ENCODE results near the gene RABL6.
"Not testable (repeated sequence)": the region's sequence is repeated elsewhere in the genome, so short reads cannot be mapped to it uniquely, and the experiment has no call there.

The RABL6 gene

GRCh38 chr9:136793086-136793946 is 14.4 kb upstream of the RABL6 start:
- no peak overlapping the region for H3K4me3 ChIP-seq

GRCh38 chr9:136794281-136794999 is 13.3 kb upstream of the RABL6 start:
- peaks cover 7% of the 10 kb centered on the region for H3K27me3 ChIP-seq
- no peak overlapping the region for H3K27ac ChIP-seq
- peaks cover 23% of the 10 kb centered on the region for H4K20me1 ChIP-seq
- TF ChIP-seq Cebpa-rat (IDR thresholded peaks at IDR 0.05) = no peak
- no peak overlapping the region for H3K4me3 ChIP-seq
- no peaks in the 10 kb centered on the region for H3K9me3 ChIP-seq
- peaks cover 21% of the 10 kb centered on the region; the same call in 1 of the 2 replicates for H3K36me3 ChIP-seq
- H3K4me2 ChIP-seq = no peak overlapping the region
- H3K4me1 ChIP-seq = peaks cover 74% of the 10 kb centered on the region
- no peak overlapping the region; the same call in 1 of the 2 replicates for H3K9ac ChIP-seq

More at GRCh38 chr9:136793086-136793946, 14.4 kb upstream of the RABL6 start:
- peaks cover 76% of the 10 kb centered on the region for H3K4me1 ChIP-seq
- H3K27me3 ChIP-seq = no peaks in the 10 kb centered on the region
- peaks cover 17% of the 10 kb centered on the region for H4K20me1 ChIP-seq
- H3K27ac ChIP-seq = no peak overlapping the region
- no peak for TF ChIP-seq Cebpa-rat (IDR thresholded peaks at IDR 0.05)
- H3K9me3 ChIP-seq = no peaks in the 10 kb centered on the region
- H3K9ac ChIP-seq = no peak overlapping the region; the same call in 1 of the 2 replicates
- H3K36me3 ChIP-seq = peaks cover 21% of the 10 kb centered on the region; the same call in 1 of the 2 replicates
- H3K4me2 ChIP-seq = 0 out of 2 replicates have a peak overlapping the region, but pooled peaks have one; percentile 3

- H3K36me3 ChIP-seq = peaks cover 21% of the 10 kb centered on the region; the same call in 1 of the 2 replicates
- H3K9ac ChIP-seq = no peak overlapping the region; the same call in 1 of the 2 replicates
- H3K27me3 ChIP-seq = peaks cover 8% of the 10 kb centered on the region
- H4K20me1 ChIP-seq = peaks cover 23% of the 10 kb centered on the region
- H3K4me1 ChIP-seq = peaks cover 75% of the 10 kb centered on the region
- no peak overlapping the region for H3K4me3 ChIP-seq
- no peak overlapping the region for H3K27ac ChIP-seq
- no peaks in the 10 kb centered on the region for H3K9me3 ChIP-seq
- 0 out of 2 replicates have a peak overlapping the region, but pooled peaks have one; percentile 73 for H3K4me2 ChIP-seq
- TF ChIP-seq Cebpa-rat (IDR thresholded peaks at IDR 0.05) = no peak
Observed at GRCh38 chr9:136795000-136795348, 12.8 kb upstream of the RABL6 start.

- peaks cover 21% of the 10 kb centered on the region; the same call in 1 of the 2 replicates for H3K36me3 ChIP-seq
- TF ChIP-seq Cebpa-rat (IDR thresholded peaks at IDR 0.05) = no peak
- no peak within 1 kb of the TSS for H3K27ac ChIP-seq
- peaks cover 78% of the 10 kb centered on the region for H3K4me1 ChIP-seq
- H3K9ac ChIP-seq = peak within 1 kb of the TSS; percentile 31; the same call in 1 of the 2 replicates
- H4K20me1 ChIP-seq = peaks cover 27% of the 10 kb centered on the region
- H3K4me3 ChIP-seq = no peak within 1 kb of the TSS
- peaks cover 8% of the 10 kb centered on the region for H3K27me3 ChIP-seq
- H3K9me3 ChIP-seq = no peaks in the 10 kb centered on the region
- H3K4me2 ChIP-seq = peak within 1 kb of the TSS; percentile 73
Observed at GRCh38 chr9:136796238-136796774, 11.4 kb upstream of the RABL6 start, which contains the start of gene CCDC183. Gene CCDC183 (plus strand): TSS chr9:136796338. CDS start chr9:136796398, 60 bp downstream.

- peaks cover 79% of the 10 kb centered on the region for H3K4me1 ChIP-seq
Observed at GRCh38 chr9:136796775-136797347, 10.9 kb upstream of the RABL6 start.

GRCh38 chr9:136798708-136799078 is 9.1 kb upstream of the RABL6 start:
- Histone ChIP-seq H3K4me3 (no peak overlapping the region), H3K27ac (no peak overlapping the region), H3K27me3 (peaks cover 8% of the 10 kb centered on the region), H3K4me1 (peaks cover 67% of the 10 kb centered on the region), H4K20me1 (peaks cover 10% of the 10 kb centered on the region), H3K9ac (no peak overlapping the region), H3K4me2 (peak overlapping the region; percentile 92), H3K9me3 (no peaks in the 10 kb centered on the region), H3K36me3 (peaks cover 13% of the 10 kb centered on the region; the same call in 1 of the 2 replicates)
- TF ChIP-seq Cebpa-rat (IDR thresholded peaks at IDR 0.05) = no peak

More at GRCh38 chr9:136796775-136797347, 10.9 kb upstream of the RABL6 start:
- H3K9ac ChIP-seq, H3K9me3 ChIP-seq, H3K27me3 ChIP-seq, H3K27ac ChIP-seq, H3K4me3 ChIP-seq: not testable (repeated sequence)
- Histone ChIP-seq H4K20me1 (peaks cover 27% of the 10 kb centered on the region), H3K4me2 (peak overlapping the region; percentile 73), H3K36me3 (peaks cover 21% of the 10 kb centered on the region; the same call in 1 of the 2 replicates)

- Histone ChIP-seq H3K9me3 (no peaks in the 10 kb centered on the region), H3K36me3 (peaks cover 14% of the 10 kb centered on the region; the same call in 1 of the 2 replicates), H3K4me2 (peak overlapping the region; percentile 92), H3K27ac (peak overlapping the region; percentile 64; the same call in 1 of the 2 replicates), H3K4me3 (peak overlapping the region; percentile 62), H3K9ac (peak overlapping the region; percentile 57), H3K27me3 (peaks cover 8% of the 10 kb centered on the region), H4K20me1 (peaks cover 10% of the 10 kb centered on the region), H3K4me1 (peaks cover 65% of the 10 kb centered on the region)
- no peak for TF ChIP-seq Cebpa-rat (IDR thresholded peaks at IDR 0.05)
Observed at GRCh38 chr9:136799079-136799853, 8.5 kb upstream of the RABL6 start.

GRCh38 chr9:136799854-136800657 is 7.7 kb upstream of the RABL6 start:
- Histone ChIP-seq H3K27ac (peak overlapping the region; percentile 64; the same call in 1 of the 2 replicates), H3K4me2 (peak overlapping the region; percentile 95), H3K36me3 (peaks cover 19% of the 10 kb centered on the region), H3K27me3 (peaks cover 8% of the 10 kb centered on the region), H3K9ac (peak overlapping the region; percentile 57), H4K20me1 (peaks cover 10% of the 10 kb centered on the region), H3K9me3 (no peaks in the 10 kb centered on the region), H3K4me3 (peak overlapping the region; percentile 62), H3K4me1 (peaks cover 59% of the 10 kb centered on the region)
- no peak for TF ChIP-seq Cebpa-rat (IDR thresholded peaks at IDR 0.05)
